SK-N-SH (cell line): ENCODE data around the gene HOXD13. TPM values are rescaled to one million over a fixed set of nuclear protein-coding genes. Genes with fewer than 3 reads are reported as not detected.

Experiments used
- CTCF ChIA-PET: fragments of 300-600, 350-600 bp; formaldehyde crosslinking; extraction: SDS; loops from one replicate; lab custom pipeline; 2021; lab: Yijun Ruan, JAX
- POLR2A ChIA-PET: fragments of 350-600 bp; sonication (Branson Sonifier 250); formaldehyde crosslinking; extraction: SDS; loops from one replicate; lab custom pipeline; 2020; ENCODE audit warnings: antibody characterized with exemption, inconsistent platforms; lab: Yijun Ruan, JAX
- DNase-seq: peaks from one replicate; pipeline ENCODE4 v3.0.0; 2012
- H2AFZ ChIP-seq: fragments of 200-600 bp; sonication (generic); 2 replicates; pipeline ENCODE4 v1.8.1; 2016; ENCODE audit warnings: antibody characterized with exemption, mild to moderate bottlenecking, low read depth
- H3F3A ChIP-seq: fragments of 200-600 bp; sonication (generic); replicated peaks from 2 replicates; pipeline ENCODE3; 2016; ENCODE audit warnings: antibody characterized with exemption, mild to moderate bottlenecking; ENCODE audit not compliant: insufficient read depth
- H3K27ac ChIP-seq, 2 experiments: fragments of 200-500 bp in 1 of 2; fragments of 200-600 bp in 1 of 2; sonication (Bioruptor generic) in 1 of 2; sonication (generic), shearing (Covaris generic) in 1 of 2; 2 replicates each; pipeline versions ENCODE4 v1.5.1 to v1.6.1; 2014 to 2016; ENCODE audit warnings: low read depth in 2 of 2, inconsistent platforms in 1 of 2, low read length in 1 of 2, mild to moderate bottlenecking in 1 of 2, mixed read lengths in 1 of 2
- H3K27me3 ChIP-seq: fragments of 200-600 bp; sonication (generic), shearing (Covaris generic); 2 replicates; pipeline ENCODE4 v1.6.1; 2016; ENCODE audit warnings: mixed run types; ENCODE audit not compliant: insufficient read depth
- H3K36me3 ChIP-seq, 2 experiments: fragments of 200-500 bp in 1 of 2; fragments of 200-600 bp in 1 of 2; sonication (Bioruptor generic) in 1 of 2; sonication (generic) in 1 of 2; replicated peaks in 1 of 2; 2 replicates each; pipeline versions ENCODE3 to v1.5.1; 2014 to 2016; ENCODE audit warnings: low read length in 1 of 2, mild to moderate bottlenecking in 1 of 2; ENCODE audit not compliant: insufficient read depth in 2 of 2, control insufficient read depth in 1 of 2
- H3K4me1 ChIP-seq, 2 experiments: fragments of 200-500 bp in 1 of 2; fragments of 200-600 bp in 1 of 2; sonication (Bioruptor generic) in 1 of 2; sonication (generic), shearing (Covaris generic) in 1 of 2; 2 replicates each; pipeline versions ENCODE4 v1.5.1 to v1.6.1; 2014 to 2016; ENCODE audit warnings: low read depth in 1 of 2, low read length in 1 of 2, mixed run types in 1 of 2; ENCODE audit not compliant: insufficient read depth in 2 of 2, control insufficient read depth in 1 of 2
- H3K4me2 ChIP-seq: fragments of 200-600 bp; sonication (generic), shearing (Covaris generic); 2 replicates; pipeline ENCODE4 v1.6.1; 2017; ENCODE audit warnings: mixed run types
- H3K4me3 ChIP-seq, 2 experiments: fragments of 200-500 bp in 1 of 2; fragments of 200-600 bp in 1 of 2; sonication (Bioruptor generic) in 1 of 2; sonication (generic), shearing (Covaris generic) in 1 of 2; 2 replicates each; pipeline versions ENCODE4 v1.5.1 to v1.8.1; 2014 to 2016; ENCODE audit warnings: low read depth in 2 of 2, inconsistent platforms in 1 of 2, low read length in 1 of 2, mild to moderate bottlenecking in 1 of 2, mixed read lengths in 1 of 2, moderate library complexity in 1 of 2
- H3K79me2 ChIP-seq: fragments of 200-600 bp; sonication (generic); 2 replicates; pipeline ENCODE4 v1.8.1; 2017; ENCODE audit warnings: mild to moderate bottlenecking; ENCODE audit not compliant: insufficient read depth
- H3K9ac ChIP-seq: fragments of 200-600 bp; sonication (generic); 2 replicates; pipeline ENCODE4 v1.6.1; 2017; ENCODE audit warnings: mixed run types
- H3K9me2 ChIP-seq: fragments of 200-600 bp; sonication (generic); 2 replicates; pipeline ENCODE4 v1.6.1; 2017; ENCODE audit warnings: mixed run types
- H3K9me3 ChIP-seq: fragments of 200-600 bp; sonication (generic); 2 replicates; pipeline ENCODE4 v1.6.1; 2017; ENCODE audit warnings: mixed run types, mild to moderate bottlenecking, moderate library complexity
- H4K20me1 ChIP-seq: fragments of 200-600 bp; sonication (generic); 2 replicates; pipeline ENCODE4 v1.6.1; 2017; ENCODE audit warnings: mild to moderate bottlenecking, mixed run types; ENCODE audit not compliant: insufficient read depth
- CHD2 ChIP-seq: fragments of 150-350 bp; IDR thresholded peaks from 2 replicates; pipeline ENCODE4 v1.6.1; 2018; ENCODE audit warnings: low read length; ENCODE audit not compliant: partially characterized antibody
- ELF1 ChIP-seq: IDR thresholded peaks from 2 replicates; pipeline ENCODE4 v1.4.0; 2012
- EZH2phosphoT487 ChIP-seq: fragments of 200-600 bp; sonication (generic); IDR thresholded peaks from 2 replicates; pipeline ENCODE4 v1.6.1; 2017; ENCODE audit warnings: low read depth, mixed run types, mild to moderate bottlenecking, antibody characterized with exemption, moderate library complexity, borderline replicate concordance
- FOSL2 ChIP-seq: IDR thresholded peaks from 2 replicates; pipeline ENCODE4 v1.4.0; 2012; ENCODE audit warnings: low read depth, mild to moderate bottlenecking, moderate library complexity, borderline replicate concordance
- FOXM1 ChIP-seq: IDR thresholded peaks from 2 replicates; pipeline ENCODE4 v1.4.0; 2012; ENCODE audit warnings: low read depth, mild to moderate bottlenecking
- GABPA ChIP-seq: IDR thresholded peaks from 2 replicates; pipeline ENCODE4 v1.4.0; 2012; ENCODE audit warnings: low read depth, mild to moderate bottlenecking
- IRF3 ChIP-seq: fragments of 150-350 bp; IDR thresholded peaks from 2 replicates; pipeline ENCODE4 v1.6.1; 2016; ENCODE audit warnings: mild to moderate bottlenecking, low read depth, low read length
- MEF2A ChIP-seq: IDR thresholded peaks from 2 replicates; pipeline ENCODE4 v1.4.0; 2012; ENCODE audit warnings: low read depth, borderline replicate concordance
- MXI1 ChIP-seq: IDR thresholded peaks from 2 replicates; pipeline ENCODE4 v1.6.1; 2012; ENCODE audit warnings: mild to moderate bottlenecking, low read depth, low read length, improper control_type of control experiment
- RAD21 ChIP-seq: IDR thresholded peaks from 2 replicates; pipeline ENCODE4 v1.6.1; 2012; ENCODE audit warnings: mild to moderate bottlenecking, low read length
- REST ChIP-seq: IDR thresholded peaks from 2 replicates; pipeline ENCODE4 v1.6.1; 2012; ENCODE audit warnings: mild to moderate bottlenecking, low read depth, low read length, moderate library complexity
- RFX5 ChIP-seq: IDR thresholded peaks from 2 replicates; pipeline ENCODE4 v1.6.1; 2012; ENCODE audit warnings: mild to moderate bottlenecking, improper control_type of control experiment, low read length
- SIN3A ChIP-seq: IDR thresholded peaks from 2 replicates; pipeline ENCODE4 v1.6.1; 2012; ENCODE audit warnings: low read depth, mild to moderate bottlenecking, low read length, moderate library complexity, borderline replicate concordance
- SMC3 ChIP-seq: IDR thresholded peaks from 2 replicates; pipeline ENCODE4 v1.6.1; 2012; ENCODE audit warnings: low read depth, low read length, improper control_type of control experiment
- TAF1 ChIP-seq: IDR thresholded peaks from 2 replicates; pipeline ENCODE4 v1.6.1; 2012; ENCODE audit warnings: low read depth, mild to moderate bottlenecking, low read length, moderate library complexity, borderline replicate concordance
- USF2 ChIP-seq: fragments of 150-350 bp; IDR thresholded peaks from 2 replicates; pipeline ENCODE4 v1.6.1; 2017; ENCODE audit warnings: antibody characterized with exemption, low read length, low read depth, borderline replicate concordance
- WGBS: methylation state at CpG from one replicate; pipeline ENCODE4 v1.1.6; 2017; ENCODE audit warnings: low lambda C conversion rate; 5-methylcytosine and 5-hydroxymethylcytosine counted together
- polyA plus RNA-seq, 3 experiments: library from polyadenylated mRNA; depleted of rRNA; stranded (reverse); fragments of >200 nt; gene quantifications; 2 replicates each; pipeline ENCODE4 v1.2.3, GENCODE V29; 2012
- TF ChIP-seq, protein P1 (sequence below): IDR thresholded peaks from 2 replicates; pipeline ENCODE4 v1.4.0; 2012; ENCODE audit warnings: low read depth, borderline replicate concordance

HOXD13 gene
- polyA plus RNA-seq, 1 of the 3 experiments (the other 2 are of a cell fraction) = not detected

DNA sequence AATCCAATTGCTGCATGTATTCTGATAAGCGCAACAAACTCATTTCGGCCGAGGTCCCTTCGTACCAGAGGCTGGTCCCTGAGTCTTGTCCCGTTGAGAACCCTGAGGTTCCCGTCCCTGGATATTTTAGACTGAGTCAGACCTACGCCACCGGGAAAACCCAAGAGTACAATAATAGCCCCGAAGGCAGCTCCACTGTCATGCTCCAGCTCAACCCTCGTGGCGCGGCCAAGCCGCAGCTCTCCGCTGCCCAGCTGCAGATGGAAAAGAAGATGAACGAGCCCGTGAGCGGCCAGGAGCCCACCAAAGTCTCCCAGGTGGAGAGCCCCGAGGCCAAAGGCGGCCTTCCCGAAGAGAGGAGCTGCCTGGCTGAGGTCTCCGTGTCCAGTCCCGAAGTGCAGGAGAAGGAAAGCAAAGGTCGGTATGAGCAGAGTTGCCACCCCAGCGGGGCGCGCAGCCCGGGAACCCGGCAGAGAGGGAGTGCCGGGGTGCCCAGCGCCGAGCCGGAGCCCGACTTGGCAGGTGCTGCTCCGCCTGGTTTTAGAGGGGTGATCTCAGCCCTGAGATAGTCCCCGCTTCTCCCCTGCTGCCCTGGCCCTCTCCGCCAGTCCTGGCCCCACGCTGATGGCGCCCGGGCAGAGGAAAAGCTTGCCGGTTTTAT lies 24.8 kb downstream of the HOXD13 start:
- Histone ChIP-seq H3K4me1 (peaks cover 0 to 14% of the 10 kb centered on the region in 2 experiments; a peak in 1 of 4 replicates), H3K9me3 (no peaks in the 10 kb centered on the region), H3K9ac (no peak overlapping the region), H3K79me2 (no peaks in the 10 kb centered on the region), H3K9me2 (no peaks in the 10 kb centered on the region), H3K27me3 (peaks cover 49% of the 10 kb centered on the region), H3K4me3 (peak overlapping the region in 1 of 2 experiments; percentile 45; a peak in 1 of 4 replicates), H3F3A (no peaks in the 10 kb centered on the region), H3K27ac (no peak overlapping the region), H3K36me3 (no peaks in the 10 kb centered on the region), H2AFZ (no peak overlapping the region), H3K4me2 (0 out of 2 replicates have a peak overlapping the region, but pooled peaks have one; percentile 57), H4K20me1 (no peaks in the 10 kb centered on the region)
- DNase-seq = no peak
- ChIA-PET CTCF (interaction anchor here (0.8 to 17.7 kb wide), 13 partner anchors 7 to 1044 kb away, joined by 3 to 264 read pairs (median 8); partner anchors contain the start of genes HOXD12, HOXD13 and HOXD9), POLR2A (interaction anchor here (1.0 kb wide), 1 partner anchor 13 kb away, joined by 3 read pairs; no protein-coding TSS in a partner anchor)
- 55% methylated on average over 20 of the region's 40 CpGs for WGBS
- 0 out of 2 replicates have a peak, but pooled peaks have one; percentile 53 for TF ChIP-seq EZH2phosphoT487
- no peak for TF ChIP-seq FOXM1

DNA sequence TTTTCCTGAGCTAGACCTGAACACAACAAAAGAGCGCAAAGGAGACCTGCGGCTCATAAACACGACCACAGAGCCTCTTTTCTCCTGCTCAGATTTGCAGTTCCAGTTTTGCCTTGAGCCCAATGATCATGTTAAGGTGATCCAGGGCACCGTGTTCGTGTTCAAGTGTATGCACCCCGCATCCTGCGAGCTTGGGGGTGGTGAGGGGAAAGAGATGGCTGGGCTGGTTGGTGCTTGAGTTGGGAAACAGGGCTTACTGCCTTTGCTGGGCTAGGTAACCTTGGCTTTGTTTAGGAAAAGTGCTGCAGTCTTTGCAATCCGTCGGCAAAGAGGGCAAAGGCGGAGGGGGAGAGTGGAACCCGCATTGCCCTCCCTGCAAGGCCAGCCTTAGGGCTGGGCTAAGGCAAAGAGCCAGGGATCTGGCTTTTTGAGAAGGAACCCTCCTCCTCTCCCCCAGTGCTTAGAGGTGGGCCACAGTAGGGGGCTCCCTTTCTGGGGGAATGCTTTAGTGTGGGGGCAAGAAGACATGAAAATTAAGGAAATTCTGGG lies 25.4 kb downstream of the HOXD13 start:
- Histone ChIP-seq H3F3A (no peaks in the 10 kb centered on the region), H3K4me3 (no peak overlapping the region; a peak in 1 of 4 replicates), H3K4me1 (peaks cover 0 to 14% of the 10 kb centered on the region in 2 experiments; a peak in 1 of 4 replicates), H3K27ac (no peak overlapping the region), H3K9me3 (no peaks in the 10 kb centered on the region), H3K36me3 (no peaks in the 10 kb centered on the region), H3K79me2 (no peaks in the 10 kb centered on the region), H3K9ac (no peak overlapping the region), H4K20me1 (no peaks in the 10 kb centered on the region), H3K4me2 (no peak overlapping the region), H2AFZ (no peak overlapping the region), H3K9me2 (no peaks in the 10 kb centered on the region), H3K27me3 (peaks cover 43% of the 10 kb centered on the region)
- POLR2A ChIA-PET = interaction anchor here (1.0 kb wide), 1 partner anchor 14 kb away, joined by 3 read pairs; no protein-coding TSS in a partner anchor
- 81% methylated on average over 11 of the region's 11 CpGs for WGBS
- DNase-seq = no peak
- CTCF ChIA-PET = interaction anchor here (0.8 to 17.7 kb wide), 11 partner anchors 7 to 1043 kb away, joined by 3 to 264 read pairs (median 9); partner anchors contain the start of genes HOXD12, HOXD13 and HOXD9
- TF ChIP-seq EZH2phosphoT487 (no peak), RAD21 (no peak), SIN3A (no peak), TAF1 (no peak), MEF2A (no peak), MXI1 (no peak), FOXM1 (no peak), SMC3 (no peak), FOSL2 (no peak), RFX5 (no peak), REST (no peak), ELF1 (no peak), USF2 (no peak), GABPA (no peak), CHD2 (no peak), IRF3 (no peak)
- TF ChIP-seq, protein P1, sequence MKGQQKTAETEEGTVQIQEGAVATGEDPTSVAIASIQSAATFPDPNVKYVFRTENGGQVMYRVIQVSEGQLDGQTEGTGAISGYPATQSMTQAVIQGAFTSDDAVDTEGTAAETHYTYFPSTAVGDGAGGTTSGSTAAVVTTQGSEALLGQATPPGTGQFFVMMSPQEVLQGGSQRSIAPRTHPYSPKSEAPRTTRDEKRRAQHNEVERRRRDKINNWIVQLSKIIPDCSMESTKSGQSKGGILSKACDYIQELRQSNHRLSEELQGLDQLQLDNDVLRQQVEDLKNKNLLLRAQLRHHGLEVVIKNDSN = no peak
